Stimulated activated CD4-positive, alpha-beta T cell treated with anti-CD3 and anti-CD28 coated beads, Interleukin-2, amount 100 ng/mL, for 48 hours (primary cell): Measurements from ENCODE around the gene SIMC1.

Experiments
- DNase-seq, 2 donors: peaks; one replicate each; pipeline ENCODE4 v3.0.0-alpha.2; 2020

Gene SIMC1

DNA sequence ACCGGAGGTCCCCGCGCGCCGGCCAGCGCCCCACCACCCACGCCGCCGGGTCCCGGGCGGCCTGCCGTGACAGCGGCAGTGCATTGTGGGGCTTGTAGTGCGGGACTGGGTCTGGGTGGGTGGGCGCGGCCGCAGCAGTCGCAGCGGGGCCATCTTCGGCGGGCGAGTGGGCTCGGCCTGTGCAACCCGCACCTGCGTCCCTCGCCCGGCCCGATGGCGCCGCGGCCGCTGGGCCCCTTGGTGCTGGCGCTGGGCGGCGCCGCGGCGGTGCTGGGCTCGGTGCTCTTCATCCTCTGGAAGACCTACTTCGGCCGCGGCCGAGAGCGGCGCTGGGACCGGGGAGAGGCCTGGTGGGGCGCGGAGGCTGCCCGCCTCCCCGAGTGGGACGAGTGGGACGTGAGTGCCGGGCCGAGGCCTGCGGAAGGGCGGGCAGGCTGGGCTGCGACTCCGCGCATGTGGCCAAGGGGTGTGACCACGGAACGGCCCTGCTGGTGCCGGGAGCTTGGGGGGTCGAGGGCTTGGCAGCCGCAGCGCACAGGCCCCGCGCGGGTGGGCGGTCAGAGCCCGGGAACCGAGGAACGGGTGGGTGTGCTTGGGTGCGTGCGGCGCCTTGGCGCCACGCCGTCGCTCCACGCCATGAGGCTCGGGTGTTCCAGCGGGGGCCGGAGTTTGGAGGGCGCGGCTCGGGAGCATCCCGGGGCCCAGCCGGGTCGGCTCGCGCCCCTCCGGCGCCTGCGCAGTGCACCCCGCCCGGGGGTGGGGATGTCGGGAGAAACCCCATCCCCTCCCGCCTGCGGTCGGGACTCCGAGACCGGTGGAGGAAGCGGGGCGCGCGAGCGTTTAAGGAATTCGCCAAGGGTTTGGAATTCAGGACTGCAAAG, 127.4 kb downstream of the SIMC1 start, which contains the start of gene ARL10:
Gene ARL10, plus strand, starts transcription at position 137 of the 881 bp plus-strand sequence. Its CDS starts 77 bp downstream, at position 214.
- DNase-seq: peak; percentile 46 to 57

- no peak for DNase-seq
Measured at GRCh38 chr5:176366232-176366894, 128.1 kb downstream of the SIMC1 start.

DNA sequence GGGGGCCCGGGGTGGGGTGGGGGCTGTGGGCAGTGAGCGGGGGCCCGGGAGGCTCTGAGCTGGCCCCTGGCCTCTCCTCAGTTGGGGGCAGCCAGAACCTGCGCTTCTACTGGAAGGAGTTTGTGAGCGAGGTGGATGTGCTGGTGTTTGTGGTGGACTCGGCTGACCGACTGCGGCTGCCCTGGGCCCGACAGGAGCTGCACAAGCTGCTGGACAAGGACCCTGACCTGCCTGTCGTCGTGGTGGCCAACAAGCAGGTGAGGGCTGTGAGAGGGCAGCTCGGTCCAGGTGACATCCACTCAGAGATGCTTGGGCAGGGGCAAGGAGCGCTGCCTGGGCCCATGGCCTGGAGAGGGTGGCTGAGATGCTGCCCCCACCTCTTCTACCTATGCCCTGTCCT, 130.5 kb downstream of the SIMC1 start:
- no peak for DNase-seq

DNA sequence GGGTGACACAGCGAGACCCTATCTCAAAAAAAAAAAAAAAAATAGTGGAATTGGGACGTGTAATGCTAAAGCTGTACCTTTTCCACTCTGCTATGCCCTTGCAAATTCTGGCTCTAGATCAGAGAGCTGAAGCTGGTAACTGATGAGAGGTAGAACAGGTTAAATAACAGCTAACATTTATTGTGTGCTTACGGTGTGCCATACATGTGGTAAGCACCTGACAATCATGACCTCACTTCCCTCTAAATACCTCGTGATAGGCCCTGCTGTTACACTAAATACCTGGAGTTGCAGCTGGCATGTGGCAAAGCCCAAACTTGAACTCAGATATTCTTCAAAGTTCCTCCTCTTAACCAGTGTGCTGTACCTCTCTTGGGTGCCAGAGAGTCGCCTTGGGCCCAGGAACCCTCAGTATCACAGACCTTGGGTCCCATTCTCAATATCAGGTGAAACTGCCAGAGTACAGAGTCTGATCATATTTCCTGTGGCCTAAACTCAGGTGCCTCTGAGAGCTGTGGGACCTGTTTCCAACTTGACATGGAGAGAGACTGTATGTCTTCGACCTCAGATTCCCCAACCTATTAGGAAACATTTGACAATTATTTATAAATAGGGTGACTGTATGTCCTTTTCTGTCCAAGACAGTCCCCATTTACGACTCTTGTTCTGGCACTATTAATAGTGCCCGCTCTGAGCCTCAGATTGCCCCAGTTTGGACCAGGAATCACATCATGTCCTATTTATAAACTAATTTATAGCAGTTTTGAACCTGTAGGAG, 131.9 kb downstream of the SIMC1 start:
- DNase-seq: no peak

DNA sequence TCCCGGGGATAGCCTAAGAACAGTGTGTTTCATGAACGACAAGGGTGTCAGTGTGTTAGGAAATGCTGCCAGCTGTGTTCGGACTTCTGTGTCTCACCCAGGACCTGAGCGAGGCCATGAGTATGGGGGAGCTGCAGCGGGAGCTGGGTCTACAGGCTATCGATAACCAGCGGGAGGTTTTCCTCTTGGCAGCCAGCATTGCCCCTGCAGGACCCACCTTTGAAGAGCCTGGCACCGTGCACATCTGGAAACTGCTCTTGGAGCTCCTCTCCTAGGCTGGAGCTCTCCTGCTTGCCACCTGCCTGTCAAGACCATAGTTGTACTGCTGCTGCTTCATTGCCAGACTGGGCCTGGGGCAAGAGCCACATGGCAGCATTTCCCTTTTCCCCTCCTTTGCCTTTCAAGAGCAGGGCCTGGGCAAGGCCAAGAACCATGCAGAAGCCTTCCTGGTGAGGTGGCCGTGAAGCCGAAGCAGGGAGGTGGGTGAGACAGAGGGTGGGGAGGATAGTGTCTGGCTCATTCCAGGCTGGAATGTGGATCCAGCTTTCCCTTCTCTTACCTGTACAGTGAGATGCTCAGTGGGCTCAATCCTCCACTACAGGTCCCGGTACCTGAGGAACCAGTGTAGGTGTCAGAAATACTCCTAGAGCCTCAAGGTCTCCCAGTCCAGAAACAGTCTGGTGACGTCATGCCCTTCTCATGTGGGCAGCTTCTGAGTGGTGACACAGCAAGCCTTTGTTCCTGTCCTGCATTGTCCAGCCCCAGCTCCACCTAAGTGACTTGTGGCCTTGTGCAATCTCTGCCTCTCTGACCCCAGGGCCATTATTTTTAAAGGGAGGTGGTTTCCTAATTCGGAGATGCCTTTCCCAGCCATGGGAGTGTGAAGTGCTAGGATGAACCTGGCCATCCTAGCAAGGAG, 133.7 kb downstream of the SIMC1 start:
- no peak for DNase-seq

DNA sequence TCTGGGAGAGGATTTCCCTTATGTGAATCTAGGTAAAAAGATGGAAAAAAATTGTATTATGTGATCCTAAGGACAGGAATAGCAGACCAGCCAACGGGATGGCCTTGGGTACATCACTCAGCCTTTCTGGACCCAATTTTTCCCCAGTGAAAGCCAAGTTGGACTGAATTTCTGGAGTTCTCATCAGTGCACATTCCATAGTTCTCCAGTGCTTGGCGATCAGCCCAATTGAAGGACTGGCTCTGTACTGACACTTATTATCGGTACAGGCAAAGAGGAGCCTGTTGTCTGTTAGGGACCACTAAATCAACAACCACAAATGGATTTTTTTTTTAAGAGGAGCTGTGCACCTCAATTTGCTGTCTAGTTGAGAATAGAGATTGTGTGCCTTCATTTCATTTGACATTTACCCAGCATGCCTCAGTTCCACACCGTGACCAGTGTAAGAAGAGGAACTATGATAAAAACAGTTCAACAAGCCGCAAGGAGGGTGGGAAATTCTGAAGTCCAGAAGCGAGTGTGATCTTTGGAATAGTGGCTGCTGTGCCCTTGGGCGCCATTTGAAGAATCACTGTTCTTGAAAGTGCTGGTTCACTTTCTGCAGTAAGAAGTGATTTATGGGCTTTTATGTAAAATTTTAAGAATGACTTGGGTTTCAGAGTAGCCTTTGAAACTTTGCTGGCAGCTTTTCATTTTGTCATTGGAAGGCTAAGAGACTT, 135.0 kb downstream of the SIMC1 start:
- DNase-seq: no peak

GRCh38 chr5:176379881-176380280, 141.7 kb downstream of the SIMC1 start:
- DNase-seq: no peak

DNA sequence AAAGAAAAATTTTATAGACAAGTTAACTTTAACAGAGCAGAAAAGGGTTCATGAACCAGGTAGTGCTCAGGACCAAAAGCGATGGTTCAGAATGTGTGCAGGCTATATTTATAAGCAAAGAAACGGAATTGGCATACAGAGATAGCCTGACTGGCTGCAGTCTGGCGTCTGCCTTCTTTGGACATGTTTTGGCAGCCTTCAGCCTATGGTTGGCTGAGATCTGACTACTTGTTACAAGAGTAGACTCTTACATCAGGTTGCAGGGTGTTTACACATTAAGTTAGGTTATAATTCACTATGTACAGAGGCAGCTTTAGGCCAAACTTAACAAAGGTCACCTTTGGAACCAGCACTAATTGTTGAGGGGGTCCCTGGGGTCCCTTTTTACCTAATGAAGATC, 143.2 kb downstream of the SIMC1 start:
- DNase-seq: no peak

- no peak for DNase-seq
Measured at GRCh38 chr5:176381979-176382378, 143.8 kb downstream of the SIMC1 start.

DNA sequence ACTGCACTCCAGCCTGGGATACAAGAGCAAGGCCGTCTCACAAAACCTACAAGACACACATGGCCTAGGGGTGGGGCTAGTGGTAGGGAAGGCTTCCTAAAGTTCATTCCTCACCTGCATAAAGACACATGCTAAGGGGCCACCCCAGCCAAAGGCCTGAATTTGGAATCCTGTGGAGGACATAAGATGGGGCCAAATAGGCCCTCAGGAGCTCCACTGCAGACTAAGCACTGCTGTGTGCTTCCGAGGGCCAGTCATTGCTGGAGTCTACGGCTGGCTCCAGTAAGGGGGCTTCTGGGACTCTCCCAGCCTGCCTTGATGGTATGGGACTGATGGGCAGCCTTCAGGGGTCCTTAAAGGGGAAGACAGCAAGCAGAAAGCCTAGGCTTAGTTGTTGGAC, 144.5 kb downstream of the SIMC1 start:
- no peak for DNase-seq

- DNase-seq: no peak
Measured at GRCh38 chr5:176383248-176383905, 145.2 kb downstream of the SIMC1 start.

DNA sequence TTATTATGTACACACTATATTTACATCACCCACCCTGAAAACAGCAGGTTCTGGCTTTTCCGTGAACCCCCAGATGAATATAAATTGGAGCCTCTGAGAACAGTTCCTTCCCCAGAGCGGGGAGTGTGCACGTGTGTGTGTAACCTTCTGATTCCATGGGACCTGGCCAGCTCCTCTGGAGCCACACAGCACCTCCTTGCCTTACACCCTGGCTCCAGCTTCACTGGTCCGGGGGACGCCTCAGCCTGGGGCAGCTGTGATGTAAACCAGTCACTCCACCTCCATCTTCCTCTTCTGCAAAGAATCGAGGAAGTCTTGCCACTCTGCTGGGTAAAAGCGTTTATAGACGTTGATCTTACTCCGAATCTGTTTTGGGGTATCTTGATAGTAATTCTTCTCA, 145.7 kb downstream of the SIMC1 start:
- no peak for DNase-seq

- no peak for DNase-seq
Measured at GRCh38 chr5:176384366-176384930, 146.2 kb downstream of the SIMC1 start.

GRCh38 chr5:176384991-176385390, 146.8 kb downstream of the SIMC1 start:
- DNase-seq: no peak

- DNase-seq: no peak
Measured at GRCh38 chr5:176386491-176386890, 148.3 kb downstream of the SIMC1 start.

DNA sequence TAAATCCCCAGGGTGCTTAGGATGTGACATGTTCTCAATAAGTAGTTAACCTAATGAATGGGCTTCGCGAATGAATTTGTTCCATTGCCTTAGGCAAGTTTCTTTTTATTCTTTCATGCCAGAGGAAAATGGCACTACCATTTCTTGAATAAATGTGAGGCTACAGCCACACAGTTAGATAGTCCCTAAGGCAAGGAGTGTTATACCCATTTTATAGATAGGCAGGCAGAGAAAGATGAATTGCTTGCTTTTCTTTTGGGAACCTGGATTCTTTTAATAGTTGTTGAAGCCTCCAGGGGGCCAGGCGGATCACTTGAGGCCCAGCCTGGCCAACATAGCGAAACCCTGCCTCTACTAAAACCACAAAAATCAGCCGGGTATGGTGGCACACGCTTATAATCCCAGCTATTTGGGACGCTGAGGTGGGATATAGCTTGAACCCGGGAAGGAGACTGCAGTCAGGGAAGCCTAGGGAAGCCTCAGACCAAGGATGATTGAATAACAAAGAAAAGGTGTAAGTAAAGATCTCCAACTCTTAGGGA, 149.2 kb downstream of the SIMC1 start:
- no peak for DNase-seq

DNA sequence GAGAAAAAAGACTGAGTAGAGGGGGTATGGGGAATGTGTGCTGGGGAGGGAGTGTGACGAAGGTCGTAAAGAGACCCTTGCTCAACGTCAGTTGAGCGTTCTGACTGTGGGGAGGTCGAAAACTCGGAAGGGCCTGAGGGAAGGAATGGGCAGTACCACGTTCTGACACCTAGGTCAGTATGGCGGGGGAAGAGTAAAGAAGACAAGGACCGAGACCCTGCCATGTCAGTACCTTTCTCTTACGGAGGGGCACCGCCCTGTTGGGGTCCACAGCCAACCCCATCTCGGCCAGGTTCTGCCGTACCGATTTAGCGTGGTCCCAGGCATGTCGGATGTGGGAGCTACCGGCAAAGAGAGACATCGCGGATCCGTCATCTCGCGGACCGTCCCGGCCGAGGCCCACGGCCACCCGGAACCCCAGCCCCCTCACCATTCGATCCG, 149.8 kb downstream of the SIMC1 start:
- no peak for DNase-seq

DNA sequence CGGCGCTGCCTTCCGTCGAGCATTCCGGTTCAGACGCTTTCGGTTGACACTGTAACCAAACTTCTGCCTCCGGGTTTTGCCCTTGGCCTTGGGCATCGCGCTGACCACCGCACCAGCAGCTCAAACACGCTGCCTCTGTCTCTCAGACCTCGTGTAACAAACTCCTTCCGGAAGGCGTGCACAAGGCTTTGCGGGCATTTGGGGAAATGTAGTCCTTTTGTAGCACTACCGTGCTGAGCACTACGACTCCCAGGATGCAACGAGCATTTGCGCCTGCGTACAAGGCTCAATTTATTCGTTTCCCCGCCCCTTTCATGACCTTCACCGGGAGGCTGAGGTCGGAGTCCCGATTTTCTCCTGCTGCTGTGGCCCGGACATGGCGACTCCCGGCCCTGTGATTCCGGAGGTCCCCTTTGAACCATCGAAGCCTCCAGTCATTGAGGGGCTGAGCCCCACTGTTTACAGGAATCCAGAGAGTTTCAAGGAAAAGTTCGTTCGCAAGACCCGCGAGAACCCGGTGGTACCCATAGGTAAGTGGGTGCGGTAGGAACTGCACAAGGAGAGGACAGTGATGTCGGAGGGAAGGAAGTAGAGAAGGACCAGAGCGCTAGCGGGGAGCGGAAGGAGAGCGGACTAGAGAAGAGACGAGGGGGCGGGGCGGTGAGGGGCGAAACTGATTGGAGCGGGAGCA, 150.4 kb downstream of the SIMC1 start, which contains the start of the genes HIGD2A and NOP16:
Gene HIGD2A, plus strand, starts transcription at position 308 of the 691 bp plus-strand sequence. Its CDS starts 69 bp downstream, at position 377.
Gene NOP16, minus strand, starts transcription at position 155 of the 691 bp plus-strand sequence. Its CDS starts 59 bp downstream, at position 96.
- peak; percentile 97 to 98 for DNase-seq
